ENCODE results near the gene HCCS. TPM values are rescaled to one million over a fixed set of nuclear protein-coding genes. Genes with fewer than 3 reads are reported as not detected.

HCCS gene
- total and polyA plus RNA-seq, 2 donors (not counting 3 experiments of a cell fraction or from before 2014, with no cell fraction given) = 16.9 to 39.3 TPM

- intact Hi-C loops (cut with micrococcal nuclease) = no loop called here
- no peaks in the 10 kb centered on the region for H3K4me1 ChIP-seq (ENCODE audit: control insufficient read depth, extremely low read depth, insufficient read depth, low read length)
- no TSS peak for BruUV-seq (replicated peaks)
- no peak overlapping the region for H3K4me2 ChIP-seq (ENCODE audit: insufficient read depth, low read length)
- DNase-seq (ENCODE audit: low read depth, low spot score) (no peak), FAIRE-seq (peak; percentile 53)
- no peak for TF ChIP-seq GATA2 (IDR thresholded peaks at IDR 0.05; ENCODE audit: insufficient read depth, insufficient read length, low read depth, low read length)
- no peak for TF ChIP-seq JUN (IDR thresholded peaks at IDR 0.05; ENCODE audit: borderline replicate concordance, insufficient read depth, insufficient read length, low read depth)
- TF ChIP-seq POLR2AphosphoS5 (IDR thresholded peaks at IDR 0.05; ENCODE audit: insufficient read depth, low read depth, low read length) = no peak
- no peak for TF ChIP-seq FOS (IDR thresholded peaks at IDR 0.05; ENCODE audit: borderline replicate concordance, insufficient read depth, low read length)
- TF ChIP-seq MYC (IDR thresholded peaks at IDR 0.05; ENCODE audit: low read depth, low read length) = no peak
- no peak overlapping the region for H3K4me3 ChIP-seq (replicated peaks in 1 of 3; ENCODE audit: insufficient read depth in 1 of 3, low read depth in 1 of 3, low read length in 3 of 3)
- POLR2A ChIA-PET = no interaction called here
- no peak overlapping the region for H3K27ac ChIP-seq (ENCODE audit: insufficient read depth, low read depth, low read length)
- H4K20me1 ChIP-seq (replicated peaks; ENCODE audit: control insufficient read depth, extremely low read depth, insufficient read depth, low read length) = no peaks in the 10 kb centered on the region
- no peaks in the 10 kb centered on the region for H3K27me3 ChIP-seq (ENCODE audit: control insufficient read depth in 2 of 2, insufficient read depth in 2 of 2, low read length in 2 of 2)
- dilution Hi-C loops (cut with MboI; ENCODE audit: extremely low pct_ligation_motif_present, low sequenced_read_pairs) = no loop called here
- peaks cover 0 to 4% of the 10 kb centered on the region in 2 experiments for H3K36me3 ChIP-seq (ENCODE audit: control insufficient read depth in 2 of 2, extremely low read depth in 1 of 2, insufficient read depth in 2 of 2, low read length in 2 of 2)
- no peak overlapping the region for H3K9ac ChIP-seq (replicated peaks; ENCODE audit: extremely low read depth, insufficient read depth, low read length)
- no peaks in the 10 kb centered on the region for H3K9me3 ChIP-seq (replicated peaks; ENCODE audit: control insufficient read depth, insufficient read depth, low read length)
- H2AFZ ChIP-seq (ENCODE audit: low read depth, low read length) = no peak overlapping the region
- no peaks in the 10 kb centered on the region for H3K79me2 ChIP-seq (ENCODE audit: control insufficient read depth, insufficient read depth, low read length)
- no peaks in the 10 kb centered on the region for H3K9me1 ChIP-seq (replicated peaks; ENCODE audit: control insufficient read depth, extremely low read depth, insufficient read depth, low read length)
- CTCF ChIA-PET = no interaction called here
Measured at GRCh38 chrX:11124112-11124511, 13.0 kb downstream of the HCCS start.

DNA sequence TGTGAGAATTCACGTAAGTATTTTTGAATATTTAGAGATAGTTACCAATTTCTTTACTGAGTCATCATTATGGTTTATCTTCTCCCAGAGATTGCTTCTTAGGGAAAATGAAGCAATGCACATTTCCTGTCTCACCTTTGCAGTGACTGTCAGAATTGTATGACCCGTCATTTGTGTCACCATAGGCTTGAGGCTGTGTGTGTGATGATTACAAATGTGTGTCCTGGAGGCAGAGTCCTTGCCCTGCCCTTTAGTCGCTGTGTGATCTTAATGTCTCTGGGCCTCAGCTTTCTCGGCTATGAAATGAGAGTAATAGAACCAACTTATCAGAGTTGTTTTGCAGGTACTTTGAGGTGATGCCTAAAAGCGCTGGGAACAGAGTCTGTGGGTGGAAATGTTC lies 13.9 kb downstream of the HCCS start:
- no peak for FAIRE-seq
- TF ChIP-seq, protein P1, sequence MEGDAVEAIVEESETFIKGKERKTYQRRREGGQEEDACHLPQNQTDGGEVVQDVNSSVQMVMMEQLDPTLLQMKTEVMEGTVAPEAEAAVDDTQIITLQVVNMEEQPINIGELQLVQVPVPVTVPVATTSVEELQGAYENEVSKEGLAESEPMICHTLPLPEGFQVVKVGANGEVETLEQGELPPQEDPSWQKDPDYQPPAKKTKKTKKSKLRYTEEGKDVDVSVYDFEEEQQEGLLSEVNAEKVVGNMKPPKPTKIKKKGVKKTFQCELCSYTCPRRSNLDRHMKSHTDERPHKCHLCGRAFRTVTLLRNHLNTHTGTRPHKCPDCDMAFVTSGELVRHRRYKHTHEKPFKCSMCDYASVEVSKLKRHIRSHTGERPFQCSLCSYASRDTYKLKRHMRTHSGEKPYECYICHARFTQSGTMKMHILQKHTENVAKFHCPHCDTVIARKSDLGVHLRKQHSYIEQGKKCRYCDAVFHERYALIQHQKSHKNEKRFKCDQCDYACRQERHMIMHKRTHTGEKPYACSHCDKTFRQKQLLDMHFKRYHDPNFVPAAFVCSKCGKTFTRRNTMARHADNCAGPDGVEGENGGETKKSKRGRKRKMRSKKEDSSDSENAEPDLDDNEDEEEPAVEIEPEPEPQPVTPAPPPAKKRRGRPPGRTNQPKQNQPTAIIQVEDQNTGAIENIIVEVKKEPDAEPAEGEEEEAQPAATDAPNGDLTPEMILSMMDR (IDR thresholded peaks at IDR 0.05; ENCODE audit: extremely low read depth in 1 of 2, insufficient read depth in 1 of 2, low read depth in 1 of 2, low read length in 2 of 2) = no peak
- TF ChIP-seq JUN (IDR thresholded peaks at IDR 0.05; ENCODE audit: borderline replicate concordance, insufficient read depth, insufficient read length, low read depth) (no peak), FOS (IDR thresholded peaks at IDR 0.05; ENCODE audit: borderline replicate concordance, insufficient read depth, low read length) (no peak), POLR2A (IDR thresholded peaks at IDR 0.05; ENCODE audit: low read depth, low read length) (no peak), GATA2 (IDR thresholded peaks at IDR 0.05; ENCODE audit: insufficient read depth, insufficient read length, low read depth, low read length) (no peak), POLR2AphosphoS5 (IDR thresholded peaks at IDR 0.05; ENCODE audit: insufficient read depth, low read depth, low read length) (no peak), EZH2 (IDR thresholded peaks at IDR 0.05; ENCODE audit: borderline replicate concordance, low read depth, low read length, severe bottlenecking) (no peak)
- H3K9me1 ChIP-seq (replicated peaks; ENCODE audit: control insufficient read depth, extremely low read depth, insufficient read depth, low read length) = no peaks in the 10 kb centered on the region
- no peak overlapping the region for H3K9ac ChIP-seq (replicated peaks; ENCODE audit: extremely low read depth, insufficient read depth, low read length)
- H3K9me3 ChIP-seq (replicated peaks; ENCODE audit: control insufficient read depth, insufficient read depth, low read length) = no peaks in the 10 kb centered on the region
- no peaks in the 10 kb centered on the region for H3K27me3 ChIP-seq (ENCODE audit: control insufficient read depth in 2 of 2, insufficient read depth in 2 of 2, low read length in 2 of 2)
- dilution Hi-C loops (cut with MboI; ENCODE audit: extremely low pct_ligation_motif_present, low sequenced_read_pairs) (no loop called here), intact Hi-C loops (cut with micrococcal nuclease) (no loop called here)
- H3K4me1 ChIP-seq (ENCODE audit: control insufficient read depth, extremely low read depth, insufficient read depth, low read length) = no peaks in the 10 kb centered on the region
- no peak overlapping the region for H3K27ac ChIP-seq (ENCODE audit: insufficient read depth, low read depth, low read length)
- H3K36me3 ChIP-seq (ENCODE audit: control insufficient read depth in 2 of 2, extremely low read depth in 1 of 2, insufficient read depth in 2 of 2, low read length in 2 of 2) = peaks cover 0 to 4% of the 10 kb centered on the region in 2 experiments
- H3K79me2 ChIP-seq (ENCODE audit: control insufficient read depth, insufficient read depth, low read length) = no peaks in the 10 kb centered on the region
- no peak overlapping the region for H3K4me3 ChIP-seq (replicated peaks in 1 of 3; ENCODE audit: insufficient read depth in 1 of 3, low read depth in 1 of 3, low read length in 3 of 3)
- POLR2A ChIA-PET = no interaction called here
- no peak overlapping the region for H3K4me2 ChIP-seq (ENCODE audit: insufficient read depth, low read length)
- no peak overlapping the region for H2AFZ ChIP-seq (ENCODE audit: low read depth, low read length)
- CTCF ChIA-PET = no interaction called here
- DNase-seq (ENCODE audit: low read depth, low spot score) = no peak
- no peaks in the 10 kb centered on the region for H4K20me1 ChIP-seq (replicated peaks; ENCODE audit: control insufficient read depth, extremely low read depth, insufficient read depth, low read length)
- BruUV-seq (replicated peaks) = no TSS peak

All from endothelial cell of umbilical vein (primary cell).